Midbrain (tissue), 1 donor: ENCODE results near the gene SUSD4.
"Not testable (repeated sequence)": the region's sequence is repeated elsewhere in the genome, so short reads cannot be mapped to it uniquely, and the experiment has no call there.

Experiments
- DNase-seq: peaks from one replicate; lab custom pipeline; 2025; lab: John Stamatoyannopoulos, UW

The SUSD4 gene

DNA sequence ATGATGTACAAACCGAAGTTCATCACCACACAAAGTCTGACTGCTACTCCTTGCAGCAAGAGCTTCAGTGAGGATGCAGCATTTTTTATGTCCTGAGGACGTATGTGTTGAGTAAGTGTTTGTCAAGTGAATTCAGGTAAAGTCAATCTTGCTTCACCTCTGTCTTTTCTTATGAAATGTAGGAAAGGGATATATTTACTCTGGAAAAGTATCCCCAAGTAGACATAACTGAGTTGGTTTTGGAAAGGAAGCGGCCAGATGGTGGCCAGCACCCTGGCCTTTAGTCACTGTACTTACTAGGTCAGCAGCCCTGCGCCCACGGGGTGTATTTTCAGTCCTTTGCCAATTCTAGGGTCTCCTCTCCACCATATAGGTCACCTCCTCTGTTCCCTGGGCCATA, 75.2 kb downstream of the SUSD4 start:
- DNase-seq, result no peak

DNA sequence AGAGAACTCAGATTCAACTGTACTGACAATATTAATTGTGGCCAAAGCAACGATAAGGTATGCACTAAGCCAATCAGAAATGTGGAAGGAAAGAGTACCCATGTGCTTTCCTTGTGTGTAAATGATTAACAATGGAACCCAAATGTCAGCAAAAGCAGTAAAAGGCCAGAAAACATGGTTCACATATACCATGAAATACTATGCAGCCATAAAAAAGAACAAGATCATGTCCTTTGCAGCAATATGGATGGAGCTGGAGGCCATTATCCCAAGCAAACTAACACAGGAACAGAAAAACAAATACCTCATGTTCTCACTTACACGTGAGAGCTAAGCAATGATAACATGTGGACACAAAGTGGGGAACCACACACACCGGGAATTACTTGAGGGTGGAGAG, 78.5 kb downstream of the SUSD4 start:
- no peak for DNase-seq

DNA sequence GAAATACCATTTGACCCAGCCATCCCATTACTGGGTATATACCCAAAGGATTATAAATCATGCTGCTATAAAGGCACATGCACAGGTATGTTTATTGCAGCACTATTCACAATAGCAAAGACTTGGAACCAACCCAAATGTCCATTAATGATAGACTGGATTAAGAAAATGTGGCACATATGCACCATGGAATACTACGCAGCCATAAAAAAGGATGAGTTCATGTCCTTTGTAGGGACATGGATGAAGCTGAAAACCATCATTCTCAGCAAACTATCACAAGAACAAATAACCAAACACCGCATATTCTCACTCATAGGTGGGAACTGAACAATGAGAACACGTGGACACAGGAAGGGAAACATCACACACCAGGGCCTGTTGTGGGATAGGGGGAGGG, 80.3 kb downstream of the SUSD4 start:
- not testable (repeated sequence) for DNase-seq

DNA sequence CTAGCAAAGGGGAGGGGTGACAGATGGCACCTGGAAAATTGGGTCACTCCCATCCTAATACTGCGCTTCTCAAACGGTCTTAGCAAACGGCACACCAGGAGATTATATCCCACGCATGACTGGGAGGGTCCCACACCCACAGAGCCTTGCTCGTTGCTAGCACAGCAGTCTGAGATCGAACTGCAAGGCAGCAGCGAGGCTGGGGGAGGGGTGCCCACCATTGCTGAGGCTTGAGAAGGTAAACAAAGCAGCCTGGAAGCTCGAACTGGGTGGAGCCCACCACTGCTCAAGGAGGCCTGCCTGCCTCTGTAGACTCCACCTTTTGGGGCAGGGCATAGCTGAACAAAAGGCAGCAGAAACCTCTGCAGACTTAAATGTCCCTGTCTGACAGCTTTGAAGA, 85.7 kb downstream of the SUSD4 start:
- DNase-seq, result not testable (repeated sequence)

DNA sequence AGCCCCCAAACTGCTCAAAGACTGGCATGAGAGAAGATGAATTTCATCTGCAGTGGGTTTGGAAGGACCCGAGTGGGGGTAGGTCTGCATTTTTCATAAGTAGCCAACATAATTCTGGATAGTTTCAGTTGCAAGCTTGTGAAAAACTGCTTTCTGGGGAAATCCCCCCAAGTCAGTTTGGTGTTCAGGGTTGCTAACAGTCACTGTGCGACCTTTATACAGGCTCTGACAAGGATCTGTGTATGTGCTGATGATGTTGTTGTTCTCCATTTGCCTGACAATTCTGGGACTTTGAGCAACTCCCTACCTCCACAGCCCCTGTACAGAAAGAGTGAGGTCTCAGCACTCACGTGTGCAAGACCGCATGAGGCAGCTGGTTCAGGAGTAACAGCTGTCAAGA, 87.9 kb downstream of the SUSD4 start:
- no peak for DNase-seq

DNA sequence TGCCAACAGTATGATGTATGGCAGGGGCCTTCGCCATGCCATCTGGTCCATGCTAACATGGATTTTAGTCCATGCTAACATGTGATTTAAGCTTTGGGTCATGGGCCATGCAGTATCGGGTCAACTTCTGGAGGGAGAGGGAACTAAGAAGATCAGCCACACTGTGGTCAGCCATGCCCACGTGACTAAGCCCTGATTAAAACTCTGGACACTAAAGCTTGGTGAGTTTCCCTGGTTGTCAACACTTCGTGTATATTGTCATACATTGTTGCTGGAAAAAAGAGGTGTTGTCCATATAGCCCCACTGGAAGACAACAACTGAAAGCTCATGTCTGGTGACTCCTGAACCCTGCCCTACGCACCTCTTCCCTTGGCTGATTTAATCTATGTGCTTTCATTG, 90.5 kb downstream of the SUSD4 start:
- DNase-seq, result no peak

DNA sequence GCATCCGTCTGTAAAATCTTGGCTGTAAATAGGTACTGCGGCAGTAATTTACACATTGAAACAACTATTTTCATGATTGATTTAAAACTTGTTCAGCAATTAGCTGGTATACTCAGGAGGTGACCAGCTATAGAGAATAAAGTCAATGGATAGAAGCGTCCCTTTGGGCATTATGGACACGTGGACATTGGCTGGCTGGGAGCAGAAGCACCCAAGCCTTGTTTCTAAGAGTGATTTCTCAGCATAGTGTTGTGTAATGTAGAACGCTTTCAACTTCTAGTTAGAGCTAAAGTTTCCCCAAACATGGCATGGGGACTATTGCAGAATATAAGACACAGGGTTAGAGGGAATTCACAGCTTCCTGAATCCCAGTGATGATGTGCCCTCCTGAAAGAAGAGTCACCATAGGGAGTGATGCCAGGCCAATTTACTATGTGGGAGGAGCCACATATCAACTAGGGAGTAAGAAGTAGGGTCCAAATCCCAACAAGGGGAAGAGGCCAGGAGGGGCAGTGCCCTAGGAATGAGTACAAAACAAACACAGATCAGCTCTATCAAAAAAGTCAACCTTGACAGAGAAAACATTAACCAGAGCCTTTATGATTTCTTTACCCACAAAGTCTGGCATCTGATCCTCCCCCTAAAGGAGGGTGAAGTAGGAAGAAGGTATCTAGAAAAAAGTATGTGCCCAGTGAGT, 92.7 kb downstream of the SUSD4 start:
- DNase-seq, result no peak

DNA sequence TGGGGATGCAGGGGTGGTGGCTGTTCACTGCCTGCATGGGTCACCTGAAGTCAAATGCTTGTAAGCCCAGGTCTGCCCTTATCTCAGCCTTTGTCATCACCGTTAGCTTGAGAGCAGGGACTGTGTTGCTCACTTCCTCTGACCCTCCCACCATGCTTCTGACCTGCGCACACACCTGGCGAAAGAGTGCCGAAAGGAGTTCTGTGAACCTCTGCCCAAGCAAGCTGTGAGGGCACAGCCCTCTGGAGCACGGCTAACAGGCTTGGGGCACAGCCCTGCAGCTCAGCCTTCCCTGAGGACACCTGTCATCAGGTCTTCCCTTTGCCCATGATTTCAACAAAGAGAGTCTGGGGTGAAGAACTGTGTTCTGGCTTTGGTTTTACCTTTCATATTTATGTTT, 93.8 kb downstream of the SUSD4 start:
- no peak for DNase-seq

DNA sequence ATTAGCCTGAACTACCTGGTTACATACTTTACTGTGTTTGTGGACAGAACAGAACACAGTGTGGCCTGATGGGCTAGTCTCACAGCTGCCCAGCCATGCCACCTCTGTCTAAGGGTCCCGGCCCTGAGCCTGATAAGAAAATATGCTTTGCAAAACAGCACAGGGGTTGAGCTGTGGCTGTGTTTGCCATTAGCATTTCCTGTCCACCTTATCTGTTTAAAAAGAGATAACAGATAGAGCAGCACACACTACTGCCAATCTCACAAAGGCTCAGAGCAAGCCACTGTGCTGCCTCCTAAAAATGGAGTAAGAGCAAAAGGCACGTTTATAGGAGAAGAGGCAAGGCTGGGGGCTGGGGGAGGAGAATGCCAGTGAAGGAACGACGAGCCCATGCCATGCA, 95.0 kb downstream of the SUSD4 start:
- no peak for DNase-seq

DNA sequence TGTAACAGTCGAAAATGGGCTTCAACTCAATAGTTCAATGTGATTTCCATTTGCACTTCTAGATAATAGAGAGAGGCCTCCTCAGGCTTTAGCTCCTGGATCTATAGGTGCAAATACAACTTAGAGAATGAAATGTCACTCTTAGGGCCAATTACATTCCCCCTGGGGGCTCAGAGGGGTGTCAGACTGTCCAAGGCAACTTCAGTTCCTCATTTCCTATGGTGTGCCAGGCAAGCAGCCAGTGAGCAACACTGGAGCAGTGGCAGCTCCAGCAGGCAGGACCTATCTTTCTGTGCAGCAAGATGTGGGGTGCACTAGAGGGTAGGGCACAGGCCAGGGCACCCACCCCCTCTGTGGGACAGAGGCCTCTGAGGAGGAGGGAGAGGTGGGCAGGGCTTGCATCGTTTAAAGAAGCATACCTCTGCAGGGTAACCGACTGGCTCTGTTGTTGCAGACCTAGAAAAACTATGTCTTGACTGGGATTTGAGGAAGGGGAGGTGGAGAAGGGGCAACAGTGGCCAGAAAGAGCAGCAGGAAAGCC, 97.3 kb downstream of the SUSD4 start:
- DNase-seq, result no peak

DNA sequence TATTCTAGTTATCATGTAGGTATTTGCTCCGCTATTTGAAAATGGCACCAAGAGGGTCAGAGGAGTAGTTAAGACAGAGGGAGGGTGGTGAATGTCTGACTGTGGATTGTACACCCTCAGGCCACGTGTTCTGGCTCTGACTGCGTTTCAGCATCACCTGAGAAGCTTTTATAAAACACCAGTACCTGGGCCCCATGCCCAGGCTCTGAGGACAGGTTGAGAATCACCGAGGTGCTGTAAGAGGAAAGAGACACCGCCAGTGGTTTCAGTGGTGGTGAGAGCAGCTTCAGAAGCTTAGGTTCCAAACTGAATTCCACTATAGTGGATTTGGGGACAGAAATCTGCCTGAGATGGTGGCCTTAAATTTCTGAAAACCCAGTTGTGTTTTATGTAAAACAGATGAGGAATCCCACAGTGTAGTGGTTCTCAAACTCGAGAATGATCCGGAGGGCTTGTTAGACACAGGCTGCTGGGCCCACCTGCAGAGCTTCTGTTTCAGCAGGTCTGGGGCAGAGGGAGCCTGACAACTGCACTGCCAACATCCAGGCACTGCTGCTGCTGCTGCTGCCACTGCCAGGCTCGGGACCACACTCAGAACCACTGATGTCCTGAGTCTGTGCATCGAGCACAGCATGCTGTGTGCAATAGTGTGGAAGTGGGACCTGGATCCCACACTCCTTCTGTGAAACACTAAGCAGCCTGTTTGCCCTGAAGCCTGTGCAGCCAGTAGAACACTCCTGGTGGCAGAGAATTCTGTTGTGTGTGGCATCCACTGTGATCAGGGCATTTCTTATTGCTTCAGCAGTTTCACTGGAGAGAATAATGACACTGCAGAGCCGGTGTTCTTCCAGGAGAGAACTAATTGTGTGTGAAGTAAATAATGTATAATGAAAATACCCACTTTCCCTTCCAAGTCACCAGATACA, 98.7 kb downstream of the SUSD4 start:
- no peak for DNase-seq

DNA sequence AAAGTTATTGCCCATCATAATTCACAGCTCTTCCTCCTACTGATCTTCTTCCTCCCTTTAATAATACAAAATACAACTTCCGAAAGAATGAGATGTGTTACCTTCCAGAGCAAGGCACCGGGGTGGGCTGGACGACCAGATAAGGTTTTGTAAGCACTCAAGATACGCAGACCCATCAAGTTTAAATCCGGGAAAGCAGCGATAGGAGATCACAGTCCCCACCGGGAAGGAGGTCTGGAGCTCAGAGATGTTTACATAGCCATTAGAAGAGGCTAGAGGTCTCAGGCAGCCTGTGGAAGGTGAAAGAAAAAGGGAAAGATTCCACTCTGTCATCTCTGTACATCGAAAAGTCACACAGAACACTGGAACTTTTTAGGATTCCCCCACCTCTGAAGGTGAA, 99.4 kb downstream of the SUSD4 start:
- no peak for DNase-seq

DNA sequence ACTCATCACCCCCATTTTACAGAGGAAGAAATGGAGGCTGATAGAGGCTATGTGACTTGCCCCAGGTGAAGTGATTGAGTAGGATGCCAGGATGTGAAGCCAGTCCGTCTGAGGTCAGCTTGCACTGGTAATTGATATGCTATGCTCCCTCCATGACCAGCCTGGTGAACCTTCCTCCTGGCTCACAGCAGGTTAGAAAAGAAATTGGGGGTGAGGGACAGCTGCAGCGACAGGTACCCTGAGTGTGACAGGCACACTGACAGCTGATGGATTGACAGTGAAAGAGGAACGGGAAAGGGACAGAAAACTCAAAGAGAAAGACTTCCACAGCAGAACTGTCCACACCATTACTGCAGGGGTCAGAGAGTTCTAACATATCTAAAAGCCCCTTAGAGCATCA, 102.1 kb downstream of the SUSD4 start:
- DNase-seq, result no peak

DNA sequence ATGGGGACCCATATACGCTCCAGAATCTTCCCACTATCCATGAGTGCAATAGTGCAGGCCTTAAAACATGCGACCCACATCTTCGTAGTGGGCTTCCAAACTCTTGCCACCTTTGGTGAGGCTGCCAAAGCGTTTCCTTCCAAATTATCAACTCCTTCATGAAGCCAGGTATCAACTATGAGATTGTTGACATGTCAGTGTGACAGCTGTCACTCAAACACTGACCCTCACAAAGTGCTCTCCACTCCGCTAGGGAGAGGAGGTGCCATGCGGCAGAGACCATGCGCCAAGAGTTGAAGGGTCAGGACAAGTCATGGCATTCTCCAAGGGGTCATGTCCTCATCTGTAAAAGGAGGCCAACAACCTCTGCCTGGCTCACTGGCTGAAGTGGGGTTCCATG, 103.3 kb downstream of the SUSD4 start:
- DNase-seq, result no peak

DNA sequence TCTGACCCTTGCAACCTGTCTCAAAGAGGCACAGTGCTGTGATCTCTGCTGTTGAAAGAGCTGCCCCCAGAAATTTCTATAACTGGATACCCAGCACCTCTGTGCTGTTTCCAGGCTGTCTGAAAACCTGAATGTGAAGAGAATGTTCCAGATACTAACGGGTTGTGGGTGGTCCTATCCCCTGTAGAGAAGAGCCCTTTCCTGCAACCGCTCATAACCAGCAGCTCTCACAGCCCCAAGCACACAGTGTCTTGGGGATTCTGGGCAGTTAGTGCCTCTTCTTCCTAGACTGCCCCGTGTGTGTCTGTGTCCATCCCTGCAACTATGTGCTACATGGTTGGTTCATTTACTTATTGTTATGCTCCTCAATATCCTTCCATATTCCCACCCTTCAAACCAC, 104.5 kb downstream of the SUSD4 start:
- DNase-seq, result no peak

DNA sequence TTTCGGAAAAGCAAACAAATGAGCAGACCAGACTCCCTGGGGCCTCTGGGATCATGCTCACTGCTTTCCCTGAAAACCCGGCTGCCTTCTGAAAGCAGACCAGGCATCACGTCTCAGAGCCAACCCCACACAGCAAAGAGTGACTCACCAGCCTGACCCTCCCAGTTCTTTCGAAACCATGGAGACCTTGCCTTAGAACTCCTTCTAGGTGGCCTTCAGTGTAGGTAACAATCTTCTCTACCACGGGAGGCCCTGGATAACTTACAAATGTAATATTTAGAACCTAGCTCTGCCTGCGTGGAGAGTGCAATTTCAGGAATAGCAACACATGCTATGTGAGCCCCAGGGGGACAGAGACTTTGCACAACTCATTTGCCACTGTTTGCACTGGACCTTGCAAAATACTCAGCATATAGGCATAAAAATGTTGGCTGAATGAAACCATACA, 105.2 kb downstream of the SUSD4 start:
- no peak for DNase-seq

DNA sequence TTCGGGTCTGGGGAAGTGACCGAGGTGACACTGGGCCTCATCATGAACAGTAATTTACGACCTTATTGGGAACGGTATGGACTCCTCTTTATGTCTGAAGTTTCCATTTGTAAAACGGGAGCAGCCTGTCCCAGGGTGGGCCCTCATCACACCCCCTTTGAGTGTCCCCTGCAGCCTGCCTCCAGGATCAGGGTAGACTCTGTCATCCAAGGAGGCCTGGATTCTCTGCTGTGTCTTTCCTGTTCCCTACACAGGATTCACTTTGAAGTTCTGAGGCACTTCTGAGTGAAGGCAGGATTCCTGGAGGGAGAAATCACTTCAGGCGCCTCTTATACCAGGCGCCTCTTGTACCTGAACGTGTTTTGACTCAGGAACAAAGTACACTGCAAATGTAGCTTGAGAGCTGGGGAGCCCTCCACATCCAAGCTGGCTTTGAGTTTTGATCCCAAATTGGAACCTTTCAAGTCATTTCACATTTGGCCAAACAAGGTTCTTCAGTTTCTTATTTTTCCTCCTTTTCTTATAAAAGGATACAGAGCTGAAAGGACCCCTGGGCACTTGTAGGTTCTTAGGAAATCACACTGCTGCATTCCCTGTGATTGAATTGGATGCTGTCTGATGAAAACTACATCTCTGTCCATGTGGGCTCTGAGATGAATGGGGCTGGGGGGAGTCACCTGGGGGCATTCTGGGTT, 106.0 kb downstream of the SUSD4 start:
- no peak for DNase-seq

DNA sequence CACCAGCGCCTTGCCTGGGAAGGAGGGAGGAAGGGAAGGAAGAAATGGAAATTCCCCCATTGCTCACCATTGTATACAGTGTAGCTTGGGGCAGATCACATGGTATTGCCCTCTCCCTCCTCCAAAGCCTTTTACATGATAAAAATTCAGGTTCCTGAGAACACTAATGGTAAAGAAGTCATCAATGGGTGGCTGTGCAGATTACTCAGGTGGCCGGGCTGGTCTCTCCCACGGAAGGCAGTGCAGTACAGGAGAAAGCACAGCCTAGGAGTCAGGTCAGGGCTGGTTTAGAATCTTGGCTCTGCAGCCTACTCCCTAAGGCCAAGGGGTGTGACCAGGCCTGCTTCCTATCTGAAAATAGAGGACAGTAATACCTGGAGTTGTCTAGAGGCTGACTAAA, 107.9 kb downstream of the SUSD4 start:
- DNase-seq, result no peak

DNA sequence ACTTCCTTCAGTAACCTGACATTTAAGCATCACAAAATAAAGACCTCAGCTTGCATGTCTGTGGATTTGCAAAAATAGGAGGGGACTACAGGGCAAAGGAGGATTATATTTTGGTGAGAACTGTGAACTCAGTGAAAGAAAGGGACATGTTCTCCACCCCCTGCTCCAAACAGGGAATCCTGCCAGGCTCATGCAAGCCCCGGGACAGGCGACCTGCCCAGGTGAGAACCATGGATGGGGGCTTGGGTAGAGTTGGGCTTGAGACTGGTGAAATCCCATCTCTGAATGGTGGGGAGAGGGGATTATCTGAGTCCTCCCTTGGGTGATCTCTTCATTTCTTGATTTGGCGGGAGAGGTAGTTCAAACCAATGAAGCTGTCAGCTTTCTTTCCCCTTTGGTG, 110.1 kb downstream of the SUSD4 start:
- no peak for DNase-seq

DNA sequence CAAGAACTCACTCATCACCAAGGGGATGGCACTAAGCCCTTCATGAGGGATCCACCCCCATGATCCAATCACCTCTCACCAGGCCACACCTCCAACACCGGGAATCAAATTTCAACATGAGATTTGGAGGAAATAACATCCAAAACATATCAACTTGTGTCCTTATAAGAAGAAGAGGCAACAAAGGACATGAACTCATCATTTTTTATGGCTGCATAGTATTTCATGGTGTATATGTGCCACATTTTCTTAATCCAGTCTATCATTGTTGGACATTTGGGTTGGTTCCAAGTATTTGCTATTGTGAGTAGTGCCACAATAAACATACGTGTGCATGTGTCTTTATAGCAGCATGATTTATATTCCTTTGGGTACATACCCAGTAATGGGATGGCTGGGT, 112.6 kb downstream of the SUSD4 start:
- not testable (repeated sequence) for DNase-seq

DNA sequence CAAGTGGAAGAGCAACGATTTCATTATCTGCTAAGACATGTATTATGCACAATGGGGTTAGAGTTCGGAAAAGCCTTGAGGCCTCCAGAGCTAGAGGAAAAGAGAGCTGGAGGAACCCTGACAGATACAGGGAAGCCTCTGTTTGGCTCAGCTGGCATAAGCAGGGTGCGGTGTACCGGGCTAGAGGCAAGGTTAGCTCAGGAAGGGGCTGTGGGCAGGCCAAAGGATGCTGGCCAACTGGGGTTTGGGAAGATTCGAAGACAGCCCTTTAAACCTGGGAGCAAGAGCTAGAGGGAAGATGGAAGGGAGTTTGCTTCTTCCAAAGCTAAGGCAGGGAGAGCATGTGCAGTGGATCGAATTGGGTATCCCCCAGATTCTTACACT, 113.4 kb downstream of the SUSD4 start:
- no peak for DNase-seq

DNA sequence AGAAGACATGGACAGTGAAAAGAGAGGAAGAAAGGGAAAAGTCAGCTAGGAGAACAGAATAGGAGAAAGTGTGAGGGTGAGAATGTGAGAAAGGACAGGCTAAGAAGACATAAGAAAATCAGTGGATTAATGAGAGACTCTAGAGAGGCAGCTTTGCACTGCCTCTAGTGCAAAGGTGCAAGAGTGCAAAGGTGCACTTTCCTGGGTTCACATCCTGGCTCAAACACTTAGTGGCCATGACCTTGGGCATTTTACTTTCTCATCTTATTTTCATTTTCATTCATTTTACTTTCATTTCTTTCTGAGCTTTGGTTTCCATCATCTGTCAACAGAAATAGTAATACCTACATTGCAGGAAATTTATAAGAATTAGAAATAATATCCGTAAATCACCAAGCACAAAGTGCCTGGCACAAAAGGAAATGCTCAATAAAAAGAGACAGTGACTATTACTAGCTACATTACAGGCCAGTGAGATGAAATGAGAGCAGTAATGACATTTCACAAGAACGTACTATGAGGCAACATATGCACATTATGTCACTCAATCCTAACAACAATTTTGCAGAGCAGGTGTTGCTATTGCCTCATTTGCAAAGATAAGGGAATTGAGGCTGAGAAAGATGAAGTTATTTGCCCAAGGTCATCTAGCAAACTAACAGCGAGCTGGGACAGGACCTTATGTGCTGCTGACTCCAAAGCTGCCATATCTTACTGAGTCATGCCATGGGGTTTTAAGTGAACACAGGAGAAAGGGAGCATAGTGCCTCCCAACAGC, 113.9 kb downstream of the SUSD4 start:
- no peak for DNase-seq
